GM12801 (cell line): Measurements from ENCODE around the gene MTFP1.

Experiments
- CTCF ChIP-seq: IDR thresholded peaks from one replicate; pipeline ENCODE4 v1.5.1; 2011; ENCODE audit warnings: control low read depth; ENCODE audit not compliant: insufficient read length; ENCODE audit errors: extremely low read depth

MTFP1 gene

GRCh38 chr22:30472994-30473720 lies 47.6 kb downstream of the MTFP1 start:
- no peak for TF ChIP-seq CTCF

- TF ChIP-seq CTCF: no peak
These were observed 48.6 kb downstream of the MTFP1 start for GRCh38 chr22:30474121-30474520.

DNA sequence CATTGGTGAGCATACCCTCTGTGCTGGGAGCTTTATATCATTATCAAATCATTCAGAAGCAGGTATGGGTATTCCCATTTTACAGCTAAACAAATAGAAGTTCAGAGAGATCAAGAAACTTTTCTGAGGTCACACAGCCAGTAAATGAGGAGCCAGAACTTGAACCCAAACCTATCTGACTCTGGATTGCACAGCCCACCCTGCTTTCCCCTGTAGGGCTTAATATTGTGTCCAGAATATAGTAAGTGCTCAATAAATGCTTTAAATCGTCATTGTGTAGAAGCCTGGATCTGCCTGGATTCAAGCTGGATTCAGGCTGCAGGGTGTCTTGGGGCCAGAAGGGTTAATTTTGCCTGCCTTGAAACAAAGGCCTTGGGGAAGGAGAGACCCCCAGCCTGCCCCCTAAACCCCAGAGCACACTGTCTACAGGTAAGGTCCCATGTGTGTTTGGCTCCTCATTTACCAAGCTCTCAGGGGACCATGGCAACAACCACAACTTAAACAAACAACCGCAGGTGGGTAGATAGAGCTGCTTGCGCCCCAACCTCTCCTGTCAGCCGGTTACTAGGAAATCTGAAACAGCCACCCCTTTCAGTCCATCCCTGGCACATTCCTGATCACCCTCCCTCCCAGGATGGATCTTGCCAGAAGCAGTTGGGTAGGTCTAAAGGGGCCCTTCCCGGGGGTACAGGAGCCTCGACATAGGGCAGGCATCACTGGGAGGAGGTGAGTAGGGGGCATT lies 49.3 kb downstream of the MTFP1 start:
- no peak for TF ChIP-seq CTCF
